Osteoblast (primary cell): ENCODE results near the gene HOXB2. TPM values are rescaled to one million over a fixed set of nuclear protein-coding genes. Genes with fewer than 3 reads are reported as not detected.

Experiments used
- DNase-seq: peaks from one replicate; pipeline ENCODE4 v3.0.0; 2011; ENCODE audit warnings: low spot score, mixed read lengths; ENCODE audit not compliant: insufficient read length; ENCODE audit errors: missing footprints
- H2AFZ ChIP-seq: 2 replicates; pipeline ENCODE4 v1.6.0; 2011; ENCODE audit warnings: mild to moderate bottlenecking, low read length
- H3K27ac ChIP-seq: 2 replicates; pipeline ENCODE4 v1.5.1; 2011; ENCODE audit warnings: mild to moderate bottlenecking, low read depth, low read length, moderate library complexity
- H3K27me3 ChIP-seq: 2 replicates; pipeline ENCODE4 v1.6.0; 2012; ENCODE audit warnings: mild to moderate bottlenecking, control low read depth, inconsistent platforms, low read length, moderate library complexity; ENCODE audit not compliant: insufficient read depth
- H3K36me3 ChIP-seq: 2 replicates; pipeline ENCODE4 v1.5.1; 2011; ENCODE audit warnings: mild to moderate bottlenecking, low read length, control low read depth, moderate library complexity; ENCODE audit not compliant: insufficient read depth
- H3K4me1 ChIP-seq: 2 replicates; pipeline ENCODE4 v1.5.1; 2011; ENCODE audit warnings: mild to moderate bottlenecking, low read length, control low read depth, moderate library complexity; ENCODE audit not compliant: insufficient read depth
- H3K4me2 ChIP-seq: 2 replicates; pipeline ENCODE4 v1.6.0; 2011; ENCODE audit warnings: mild to moderate bottlenecking, low read length; ENCODE audit not compliant: insufficient read depth
- H3K4me3 ChIP-seq: fragments of 200-600 bp; sonication (generic); 3 replicates; pipeline ENCODE4 v1.5.1; 2012; ENCODE audit warnings: mild to moderate bottlenecking, low read length, inconsistent platforms; ENCODE audit not compliant: insufficient read depth
- H3K79me2 ChIP-seq: 2 replicates; pipeline ENCODE4 v1.6.0; 2012; ENCODE audit warnings: mild to moderate bottlenecking, low read length, control low read depth, inconsistent platforms; ENCODE audit not compliant: insufficient read depth
- H3K9me3 ChIP-seq: 2 replicates; pipeline ENCODE4 v1.5.1; 2011; ENCODE audit warnings: low read depth, low read length, control low read depth
- H4K20me1 ChIP-seq: 2 replicates; pipeline ENCODE4 v1.6.0; 2012; ENCODE audit warnings: mild to moderate bottlenecking, low read length, control low read depth; ENCODE audit not compliant: insufficient read depth
- total RNA-seq: library from RNA; depleted of rRNA; stranded (reverse); fragments of >200 nt; gene quantifications from 2 replicates; pipeline ENCODE4 v1.2.3, GENCODE V29; 2012
- TF ChIP-seq, protein P1 (sequence below): IDR thresholded peaks from 2 replicates; pipeline ENCODE4 v1.5.1; 2011; ENCODE audit warnings: mild to moderate bottlenecking, low read depth, low read length, moderate library complexity; ENCODE audit errors: extremely low read depth

HOXB2 gene
- total RNA-seq, 1 donor, result 3.3 TPM

DNA sequence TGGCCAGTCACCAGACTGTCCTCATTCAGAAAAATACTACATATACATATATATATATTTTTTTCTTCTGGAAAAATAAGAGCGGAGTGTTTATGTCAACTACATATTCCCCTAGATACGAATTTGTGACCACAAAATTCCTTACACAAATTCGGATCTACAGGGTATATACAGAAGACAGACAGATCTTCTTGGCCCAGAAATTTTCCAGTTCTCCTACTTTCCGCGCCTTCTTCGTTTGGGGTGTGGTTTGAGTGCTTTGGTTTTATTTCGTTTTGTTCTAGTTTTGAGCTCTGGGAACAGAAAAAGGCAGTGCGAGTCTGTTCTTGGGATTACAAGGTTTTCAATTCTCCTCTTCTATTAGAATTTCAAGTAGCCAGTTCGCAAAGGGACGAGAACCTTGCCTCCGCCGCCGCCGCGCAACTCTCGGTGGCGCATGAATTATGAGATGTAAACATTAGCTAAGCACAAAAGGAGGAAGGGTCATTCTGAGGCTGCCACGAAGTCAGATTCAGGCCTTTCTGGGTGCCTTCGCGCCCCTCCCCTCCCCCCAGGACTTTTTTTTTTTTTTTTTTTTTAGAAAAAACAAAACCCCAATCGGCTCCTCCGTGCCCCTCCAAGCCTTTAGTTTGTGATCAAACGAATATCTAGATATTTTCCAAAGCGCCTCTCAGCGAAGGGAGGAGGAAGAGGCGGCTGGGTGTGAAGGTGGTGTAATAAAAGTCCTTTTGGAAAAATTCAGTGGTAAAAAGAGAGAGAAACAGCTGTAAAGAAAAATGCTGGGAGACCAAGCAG lies 35.0 kb upstream of the HOXB2 start:
- H3K36me3 ChIP-seq, result no peaks in the 10 kb centered on the region
- no peak for DNase-seq
- TF ChIP-seq, protein P1, sequence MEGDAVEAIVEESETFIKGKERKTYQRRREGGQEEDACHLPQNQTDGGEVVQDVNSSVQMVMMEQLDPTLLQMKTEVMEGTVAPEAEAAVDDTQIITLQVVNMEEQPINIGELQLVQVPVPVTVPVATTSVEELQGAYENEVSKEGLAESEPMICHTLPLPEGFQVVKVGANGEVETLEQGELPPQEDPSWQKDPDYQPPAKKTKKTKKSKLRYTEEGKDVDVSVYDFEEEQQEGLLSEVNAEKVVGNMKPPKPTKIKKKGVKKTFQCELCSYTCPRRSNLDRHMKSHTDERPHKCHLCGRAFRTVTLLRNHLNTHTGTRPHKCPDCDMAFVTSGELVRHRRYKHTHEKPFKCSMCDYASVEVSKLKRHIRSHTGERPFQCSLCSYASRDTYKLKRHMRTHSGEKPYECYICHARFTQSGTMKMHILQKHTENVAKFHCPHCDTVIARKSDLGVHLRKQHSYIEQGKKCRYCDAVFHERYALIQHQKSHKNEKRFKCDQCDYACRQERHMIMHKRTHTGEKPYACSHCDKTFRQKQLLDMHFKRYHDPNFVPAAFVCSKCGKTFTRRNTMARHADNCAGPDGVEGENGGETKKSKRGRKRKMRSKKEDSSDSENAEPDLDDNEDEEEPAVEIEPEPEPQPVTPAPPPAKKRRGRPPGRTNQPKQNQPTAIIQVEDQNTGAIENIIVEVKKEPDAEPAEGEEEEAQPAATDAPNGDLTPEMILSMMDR, result no peak
- no peaks in the 10 kb centered on the region for H4K20me1 ChIP-seq
- no peak overlapping the region for H3K4me2 ChIP-seq
- H3K9me3 ChIP-seq, result no peaks in the 10 kb centered on the region
- no peak overlapping the region for H2AFZ ChIP-seq
- H3K4me1 ChIP-seq, result peaks cover under 1% of the 10 kb centered on the region
- no peak overlapping the region for H3K27ac ChIP-seq
- no peak overlapping the region for H3K4me3 ChIP-seq
- H3K27me3 ChIP-seq, result peaks cover 92% of the 10 kb centered on the region
- no peaks in the 10 kb centered on the region for H3K79me2 ChIP-seq

GRCh38 chr17:48579471-48579759 lies 34.5 kb upstream of the HOXB2 start:
- Histone ChIP-seq H3K4me3 (no peak overlapping the region), H3K4me1 (no peaks in the 10 kb centered on the region), H3K79me2 (no peaks in the 10 kb centered on the region), H2AFZ (no peak overlapping the region), H3K27ac (no peak overlapping the region), H3K4me2 (no peak overlapping the region), H3K36me3 (no peaks in the 10 kb centered on the region), H3K27me3 (peaks cover 96% of the 10 kb centered on the region), H3K9me3 (no peaks in the 10 kb centered on the region), H4K20me1 (no peaks in the 10 kb centered on the region)
- DNase-seq, result no peak
- TF ChIP-seq, protein P1, result no peak

- no peaks in the 10 kb centered on the region for H3K79me2 ChIP-seq
- H4K20me1 ChIP-seq, result no peaks in the 10 kb centered on the region
- H3K36me3 ChIP-seq, result no peaks in the 10 kb centered on the region
- peak overlapping the region; percentile 53 for H3K4me3 ChIP-seq
- no peaks in the 10 kb centered on the region for H3K4me1 ChIP-seq
- H3K27ac ChIP-seq, result no peak overlapping the region
- H3K4me2 ChIP-seq, result peak overlapping the region; percentile 60
- peaks cover 96% of the 10 kb centered on the region for H3K27me3 ChIP-seq
- DNase-seq, result no peak
- TF ChIP-seq, protein P1, result no peak
- no peak overlapping the region for H2AFZ ChIP-seq
- no peaks in the 10 kb centered on the region for H3K9me3 ChIP-seq
Observed at GRCh38 chr17:48578616-48579470, 33.9 kb upstream of the HOXB2 start.
